Liver (tissue), 9 donors: ENCODE results near the gene CD52. TPM values are rescaled to one million over a fixed set of nuclear protein-coding genes. Genes with fewer than 3 reads are reported as not detected.

Source experiments
- DNase-seq: peaks from one replicate; pipeline ENCODE4 v3.0.0-alpha.2; 2017; ENCODE audit warnings: low spot score
- H3K27ac ChIP-seq, 2 donors: one replicate each; pipeline ENCODE4 v1.7.0; 2013; ENCODE audit warnings: inconsistent platforms in 2 of 2, low read length in 2 of 2, control low read depth in 1 of 2, low read depth in 1 of 2, mild to moderate bottlenecking in 1 of 2
- H3K27me3 ChIP-seq, 4 donors: one replicate each; pipeline versions ENCODE4 v1.6.1 to v1.7.0; 2013; ENCODE audit warnings: low read length in 3 of 4, inconsistent platforms in 1 of 4, mild to moderate bottlenecking in 1 of 4, moderate library complexity in 1 of 4; ENCODE audit not compliant: control insufficient read depth in 4 of 4, insufficient read depth in 4 of 4
- H3K36me3 ChIP-seq, 4 donors: one replicate each; pipeline versions ENCODE4 v1.6.1 to v1.7.0; 2013; ENCODE audit warnings: low read length in 3 of 4, mild to moderate bottlenecking in 3 of 4, low read depth in 1 of 4, moderate library complexity in 1 of 4; ENCODE audit not compliant: control insufficient read depth in 4 of 4, insufficient read depth in 3 of 4
- H3K4me1 ChIP-seq, 4 donors: one replicate each; pipeline versions ENCODE4 v1.6.1 to v1.7.0; 2013; ENCODE audit warnings: low read length in 3 of 4, mild to moderate bottlenecking in 3 of 4, moderate library complexity in 1 of 4; ENCODE audit not compliant: control insufficient read depth in 4 of 4, insufficient read depth in 4 of 4
- H3K4me3 ChIP-seq, 3 donors: one replicate each; pipeline versions ENCODE4 v1.6.1 to v1.7.0; 2013; ENCODE audit warnings: low read length in 3 of 3, control low read depth in 1 of 3, low read depth in 1 of 3, mild to moderate bottlenecking in 1 of 3
- H3K9ac ChIP-seq, 2 donors: one replicate each; pipeline ENCODE4 v1.7.0; 2013; ENCODE audit warnings: low read length in 2 of 2, mild to moderate bottlenecking in 2 of 2, moderate library complexity in 2 of 2, control low read depth in 1 of 2, low read depth in 1 of 2
- H3K9me3 ChIP-seq, 4 donors: one replicate each; pipeline versions ENCODE4 v1.6.1 to v1.7.0; 2013; ENCODE audit warnings: low read length in 3 of 4; ENCODE audit not compliant: control insufficient read depth in 4 of 4
- ATF3 ChIP-seq: IDR thresholded peaks from 2 replicates; pipeline ENCODE4 v1.6.1; 2016; ENCODE audit warnings: antibody characterized with exemption
- CTCF ChIP-seq: fragments of 150-350 bp; IDR thresholded peaks from 2 replicates; pipeline ENCODE4 v1.5.1; 2017; ENCODE audit warnings: improper control_type of control experiment, low read depth, low read length; ENCODE audit not compliant: missing input control
- EGR1 ChIP-seq, 2 donors: IDR thresholded peaks; 2 replicates each; pipeline ENCODE4 v1.6.1; 2016 to 2018; ENCODE audit warnings: antibody characterized with exemption in 2 of 2, low read depth in 2 of 2
- FOXA1 ChIP-seq: IDR thresholded peaks from 2 replicates; pipeline ENCODE4 v1.6.1; 2016; ENCODE audit warnings: antibody characterized with exemption
- FOXA2 ChIP-seq: IDR thresholded peaks from 2 replicates; pipeline ENCODE4 v1.6.1; 2016; ENCODE audit warnings: antibody characterized with exemption
- GABPA ChIP-seq, 2 donors: IDR thresholded peaks in 1 of 2; conservative IDR thresholded peaks in 1 of 2; 2 replicates each; pipeline ENCODE4 v1.6.1; 2016; ENCODE audit warnings: antibody characterized with exemption in 2 of 2, mild to moderate bottlenecking in 1 of 2, moderate library complexity in 1 of 2
- HNF4A ChIP-seq, 2 donors: conservative IDR thresholded peaks; 2 replicates each; pipeline ENCODE4 v1.6.1; 2016; ENCODE audit warnings: antibody characterized with exemption in 2 of 2, mild to moderate bottlenecking in 2 of 2
- HNF4G ChIP-seq: IDR thresholded peaks from 2 replicates; pipeline ENCODE4 v1.6.1; 2016; ENCODE audit warnings: antibody characterized with exemption
- MAX ChIP-seq: IDR thresholded peaks from 2 replicates; pipeline ENCODE4 v1.6.1; 2016; ENCODE audit warnings: antibody characterized with exemption
- NR2F2 ChIP-seq: IDR thresholded peaks from 2 replicates; pipeline ENCODE4 v1.6.1; 2016; ENCODE audit warnings: antibody characterized with exemption
- RAD21 ChIP-seq, 2 donors: IDR thresholded peaks; 2 replicates each; pipeline ENCODE4 v1.6.1; 2016; ENCODE audit warnings: antibody characterized with exemption in 2 of 2, mild to moderate bottlenecking in 2 of 2
- RXRA ChIP-seq, 2 donors: IDR thresholded peaks; 2 replicates each; pipeline ENCODE4 v1.6.1; 2017 to 2018; ENCODE audit warnings: antibody characterized with exemption in 2 of 2, mild to moderate bottlenecking in 1 of 2
- SP1 ChIP-seq: IDR thresholded peaks from 2 replicates; pipeline ENCODE4 v1.6.1; 2018; ENCODE audit warnings: antibody characterized with exemption, mild to moderate bottlenecking
- TAF1 ChIP-seq: conservative IDR thresholded peaks from 2 replicates; pipeline ENCODE4 v1.6.1; 2016; ENCODE audit warnings: antibody characterized with exemption, mild to moderate bottlenecking
- YY1 ChIP-seq: IDR thresholded peaks from 2 replicates; pipeline ENCODE4 v1.6.1; 2016; ENCODE audit warnings: antibody characterized with exemption, mild to moderate bottlenecking
- ZBTB33 ChIP-seq: IDR thresholded peaks from 2 replicates; pipeline ENCODE4 v1.6.1; 2016; ENCODE audit warnings: antibody characterized with exemption
- WGBS: extraction: QIAGEN DNeasy Blood & Tissue Kit; methylation state at CpG from one replicate; pipeline ENCODE4 v1.1.7; 2013; 5-methylcytosine and 5-hydroxymethylcytosine counted together
- polyA plus RNA-seq, 2 donors: library from polyadenylated mRNA; stranded (reverse) in 1 of 2; unstranded in 1 of 2; fragments of 200-250 nt in 1 of 2; fragments of >200 nt in 1 of 2; fragmentation: Nextera tagmentation in 1 of 2; extraction: Ambion mirVana in 1 of 2; gene quantifications; one replicate each; pipeline versions ENCODE4 v1.2.1 to v1.2.3, GENCODE V29; 2013 to 2015
- total RNA-seq, 2 donors: library from RNA; depleted of rRNA; stranded (reverse); fragments of >200 nt; gene quantifications; one replicate each; pipeline ENCODE4 v1.2.3, GENCODE V29; 2014
- donor health status: healthy.
- donor health status: healthy.
- donor health status: healthy.
- donor health status: healthy.
- donor health status: healthy.

The CD52 gene
- total and polyA plus RNA-seq, 4 donors = 1.7 to 16.4 (median 8.9) TPM

- no peak for DNase-seq
- Histone ChIP-seq H3K9ac (no peak overlapping the region), H3K9me3 (no peaks in the 10 kb centered on the region), H3K4me1 (peaks cover 2 to 8% (median 5%) of the 10 kb centered on the region in 4 donors), H3K4me3 (peak overlapping the region; percentile 55 to 80 (median 64)), H3K27ac (no peak overlapping the region), H3K36me3 (no peaks in the 10 kb centered on the region), H3K27me3 (no peaks in the 10 kb centered on the region)
- WGBS = 6% methylated on average over 41 of the region's 41 CpGs
- no peak for TF ChIP-seq RXRA (IDR thresholded peaks at IDR 0.05)
- TF ChIP-seq NR2F2 = no peak
- TF ChIP-seq HNF4G = no peak
- no peak for TF ChIP-seq YY1
- TF ChIP-seq SP1 = no peak
- TF ChIP-seq MAX = no peak
- TF ChIP-seq FOXA2 = no peak
- no peak for TF ChIP-seq ZBTB33
- no peak for TF ChIP-seq EGR1 (IDR thresholded peaks at IDR 0.05; ENCODE audit: low read depth in 2 of 2)
- no peak for TF ChIP-seq GABPA (IDR thresholded peaks at IDR 0.05 in 1 of 2, conservative IDR thresholded peaks at IDR 0.05 in 1 of 2)
- no peak for TF ChIP-seq HNF4A (conservative IDR thresholded peaks at IDR 0.05)
These were observed 18.2 kb downstream of the CD52 start for GRCh38 chr1:26335774-26336476.

- peak; percentile 92 for DNase-seq
- Histone ChIP-seq H3K9me3 (no peaks in the 10 kb centered on the region), H3K36me3 (no peaks in the 10 kb centered on the region), H3K27me3 (no peaks in the 10 kb centered on the region), H3K9ac (no peak overlapping the region), H3K4me1 (peaks cover 2 to 8% (median 5%) of the 10 kb centered on the region in 4 donors), H3K27ac (no peak overlapping the region), H3K4me3 (peak overlapping the region; percentile 32 to 55 (median 45))
- no peak for TF ChIP-seq ZBTB33
- TF ChIP-seq RAD21 (IDR thresholded peaks at IDR 0.05) = no peak
- TF ChIP-seq SP1 = peak; percentile 26
- TF ChIP-seq HNF4A (conservative IDR thresholded peaks at IDR 0.05) = peak in 1 of 2 donors; percentile 6
- 15% methylated on average over 52 of the region's 52 CpGs for WGBS
These were observed 18.9 kb downstream of the CD52 start for GRCh38 chr1:26336477-26337205.

GRCh38 chr1:26337206-26337535, 19.4 kb downstream of the CD52 start:
- WGBS = 94% methylated on average over 7 of the region's 7 CpGs
- no peak overlapping the region for H3K4me3 ChIP-seq
- no peak overlapping the region for H3K27ac ChIP-seq
- no peak for TF ChIP-seq SP1
- no peak for TF ChIP-seq EGR1 (IDR thresholded peaks at IDR 0.05; ENCODE audit: low read depth in 2 of 2)
- TF ChIP-seq ATF3 = no peak
- TF ChIP-seq RAD21 (IDR thresholded peaks at IDR 0.05) = no peak
- no peak for TF ChIP-seq CTCF
- no peak for TF ChIP-seq TAF1
- no peak for TF ChIP-seq FOXA1
- no peak for TF ChIP-seq ZBTB33
- no peak for TF ChIP-seq HNF4G
- no peak for TF ChIP-seq YY1
- no peak for TF ChIP-seq FOXA2
- TF ChIP-seq MAX = no peak
- no peak for TF ChIP-seq GABPA (IDR thresholded peaks at IDR 0.05 in 1 of 2, conservative IDR thresholded peaks at IDR 0.05 in 1 of 2)
- TF ChIP-seq NR2F2 = no peak
- no peak for TF ChIP-seq RXRA (IDR thresholded peaks at IDR 0.05)

More at GRCh38 chr1:26337206-26337535, 19.4 kb downstream of the CD52 start:
- Histone ChIP-seq H3K9me3 (no peaks in the 10 kb centered on the region), H3K36me3 (no peaks in the 10 kb centered on the region), H3K4me1 (peaks cover 2 to 8% (median 5%) of the 10 kb centered on the region in 4 donors), H3K27me3 (no peaks in the 10 kb centered on the region), H3K9ac (no peak overlapping the region)
- DNase-seq = no peak
